Measurements from ENCODE around the gene RPUSD4. TPM values are rescaled to one million over a fixed set of nuclear protein-coding genes. Genes with fewer than 3 reads are reported as not detected.

The RPUSD4 gene
- total and polyA plus RNA-seq, 2 donors (not counting 1 experiment from before 2014, with no cell fraction given) = 24.5 to 50.4 TPM

- no CpG with 5 or more reads among the region's 2 CpGs for WGBS (ENCODE audit: insufficient coverage)
- intact Hi-C loops (cut with micrococcal nuclease) = no loop called here
- no peaks in the 10 kb centered on the region for H3K9me3 Mint-ChIP-seq (ENCODE audit: insufficient read depth)
- POLR2A ChIA-PET = no interaction called here
- CTCF ChIA-PET = no interaction called here
- H3K9me3 ChIP-seq (ENCODE audit: control extremely low read depth in 1 of 3, control insufficient read depth in 2 of 3, insufficient read depth in 1 of 3, low read length in 2 of 3) = no peaks in the 10 kb centered on the region
- no peak overlapping the region for H3K27ac ChIP-seq (ENCODE audit: low read length in 2 of 2)
- ATAC-seq (ENCODE audit: low read depth) = no peak
- no peaks in the 10 kb centered on the region for H3K79me2 ChIP-seq (ENCODE audit: control insufficient read depth, insufficient read depth, low read length)
- no peak overlapping the region for H3K4me3 Mint-ChIP-seq
- no peak for TF ChIP-seq EZH2 (IDR thresholded peaks at IDR 0.05; ENCODE audit: borderline replicate concordance, insufficient read depth, low read depth, low read length, poor library complexity, severe bottlenecking)
- TF ChIP-seq, protein P1, sequence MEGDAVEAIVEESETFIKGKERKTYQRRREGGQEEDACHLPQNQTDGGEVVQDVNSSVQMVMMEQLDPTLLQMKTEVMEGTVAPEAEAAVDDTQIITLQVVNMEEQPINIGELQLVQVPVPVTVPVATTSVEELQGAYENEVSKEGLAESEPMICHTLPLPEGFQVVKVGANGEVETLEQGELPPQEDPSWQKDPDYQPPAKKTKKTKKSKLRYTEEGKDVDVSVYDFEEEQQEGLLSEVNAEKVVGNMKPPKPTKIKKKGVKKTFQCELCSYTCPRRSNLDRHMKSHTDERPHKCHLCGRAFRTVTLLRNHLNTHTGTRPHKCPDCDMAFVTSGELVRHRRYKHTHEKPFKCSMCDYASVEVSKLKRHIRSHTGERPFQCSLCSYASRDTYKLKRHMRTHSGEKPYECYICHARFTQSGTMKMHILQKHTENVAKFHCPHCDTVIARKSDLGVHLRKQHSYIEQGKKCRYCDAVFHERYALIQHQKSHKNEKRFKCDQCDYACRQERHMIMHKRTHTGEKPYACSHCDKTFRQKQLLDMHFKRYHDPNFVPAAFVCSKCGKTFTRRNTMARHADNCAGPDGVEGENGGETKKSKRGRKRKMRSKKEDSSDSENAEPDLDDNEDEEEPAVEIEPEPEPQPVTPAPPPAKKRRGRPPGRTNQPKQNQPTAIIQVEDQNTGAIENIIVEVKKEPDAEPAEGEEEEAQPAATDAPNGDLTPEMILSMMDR (IDR thresholded peaks at IDR 0.05) = no peak
- H3K4me1 ChIP-seq (ENCODE audit: control insufficient read depth in 2 of 2, insufficient read depth in 2 of 2, low read length in 2 of 2) = no peaks in the 10 kb centered on the region
- no peak for DNase-seq
- H3K9ac ChIP-seq (ENCODE audit: low read length) = no peak overlapping the region
- no peak overlapping the region for H3K27ac Mint-ChIP-seq
- H3K36me3 ChIP-seq (replicated peaks in 1 of 2; ENCODE audit: control extremely low read depth in 1 of 2, control insufficient read depth in 1 of 2, extremely low read depth in 1 of 2, insufficient read depth in 2 of 2, low read length in 1 of 2) = peaks cover 2 to 21% of the 10 kb centered on the region in 2 experiments
- no peaks in the 10 kb centered on the region for H4K20me1 ChIP-seq (ENCODE audit: control insufficient read depth, insufficient read depth, low read length, poor library complexity, severe bottlenecking)
- H3K27me3 ChIP-seq (replicated peaks in 1 of 4; ENCODE audit: control extremely low read depth in 1 of 4, control insufficient read depth in 3 of 4, insufficient read depth in 4 of 4, low read length in 3 of 4) = no peaks in the 10 kb centered on the region
- no peak overlapping the region for H2AFZ ChIP-seq (ENCODE audit: insufficient read depth, low read depth, low read length, poor library complexity, severe bottlenecking)
- no peak overlapping the region for H3K4me3 ChIP-seq (ENCODE audit: control extremely low read depth in 1 of 5, extremely low read depth in 1 of 5, insufficient read depth in 1 of 5, low read depth in 2 of 5, low read length in 4 of 5)
- no peaks in the 10 kb centered on the region for H3K27me3 Mint-ChIP-seq
- no peak overlapping the region for H3K4me2 ChIP-seq (replicated peaks; ENCODE audit: low read depth, low read length, poor library complexity, severe bottlenecking)
- no peaks in the 10 kb centered on the region for H3K4me1 Mint-ChIP-seq
Observed at GRCh38 chr11:126257764-126258163, 46.3 kb upstream of the RPUSD4 start.

GRCh38 chr11:126257144-126257543 lies 45.7 kb upstream of the RPUSD4 start:
- no peaks in the 10 kb centered on the region for H3K4me1 ChIP-seq (ENCODE audit: control insufficient read depth in 2 of 2, insufficient read depth in 2 of 2, low read length in 2 of 2)
- ChIA-PET POLR2A (interaction anchor here (0.6 kb wide), 1 partner anchor 163 kb away, joined by 4 read pairs; no protein-coding TSS in a partner anchor), CTCF (interaction anchor here (0.6 kb wide), 1 partner anchor 19 kb away, joined by 3 read pairs; no protein-coding TSS in a partner anchor)
- ATAC-seq (ENCODE audit: low read depth) = no peak
- H3K27me3 Mint-ChIP-seq = no peaks in the 10 kb centered on the region
- H3K27ac Mint-ChIP-seq = no peak overlapping the region
- WGBS (ENCODE audit: insufficient coverage) = no CpG with 5 or more reads among the region's 2 CpGs
- no peaks in the 10 kb centered on the region for H3K27me3 ChIP-seq (replicated peaks in 1 of 4; ENCODE audit: control extremely low read depth in 1 of 4, control insufficient read depth in 3 of 4, insufficient read depth in 4 of 4, low read length in 3 of 4)
- DNase-seq = no peak
- H3K4me3 ChIP-seq (ENCODE audit: control extremely low read depth in 1 of 5, extremely low read depth in 1 of 5, insufficient read depth in 1 of 5, low read depth in 2 of 5, low read length in 4 of 5) = no peak overlapping the region
- intact Hi-C loops (cut with micrococcal nuclease) = no loop called here
- no peak for TF ChIP-seq EZH2 (IDR thresholded peaks at IDR 0.05; ENCODE audit: borderline replicate concordance, insufficient read depth, low read depth, low read length, poor library complexity, severe bottlenecking)
- TF ChIP-seq, protein P1 (IDR thresholded peaks at IDR 0.05) = no peak
- no peaks in the 10 kb centered on the region for H3K9me3 Mint-ChIP-seq (ENCODE audit: insufficient read depth)
- no peak overlapping the region for H2AFZ ChIP-seq (ENCODE audit: insufficient read depth, low read depth, low read length, poor library complexity, severe bottlenecking)
- H3K79me2 ChIP-seq (ENCODE audit: control insufficient read depth, insufficient read depth, low read length) = no peaks in the 10 kb centered on the region
- no peak overlapping the region for H3K27ac ChIP-seq (ENCODE audit: low read length in 2 of 2)
- H3K9ac ChIP-seq (ENCODE audit: low read length) = no peak overlapping the region
- no peaks in the 10 kb centered on the region for H3K9me3 ChIP-seq (ENCODE audit: control extremely low read depth in 1 of 3, control insufficient read depth in 2 of 3, insufficient read depth in 1 of 3, low read length in 2 of 3)
- H3K4me3 Mint-ChIP-seq = no peak overlapping the region
- peaks cover 2 to 15% of the 10 kb centered on the region in 2 experiments for H3K36me3 ChIP-seq (replicated peaks in 1 of 2; ENCODE audit: control extremely low read depth in 1 of 2, control insufficient read depth in 1 of 2, extremely low read depth in 1 of 2, insufficient read depth in 2 of 2, low read length in 1 of 2)
- no peaks in the 10 kb centered on the region for H4K20me1 ChIP-seq (ENCODE audit: control insufficient read depth, insufficient read depth, low read length, poor library complexity, severe bottlenecking)
- H3K4me2 ChIP-seq (replicated peaks; ENCODE audit: low read depth, low read length, poor library complexity, severe bottlenecking) = no peak overlapping the region
- H3K4me1 Mint-ChIP-seq = no peaks in the 10 kb centered on the region

Data from B cell (primary cell).